NCI-H2196 (cell line): ENCODE measurements around the gene GGT6.
"Not testable (repeated sequence)": the region's sequence is repeated elsewhere in the genome, so short reads cannot be mapped to it uniquely, and the experiment has no call there.

Experiments used
- DNase-seq: peaks from one replicate; lab custom pipeline; 2025; ENCODE audit not compliant: unreplicated experiment; lab: John Stamatoyannopoulos, UW

The GGT6 gene

DNA sequence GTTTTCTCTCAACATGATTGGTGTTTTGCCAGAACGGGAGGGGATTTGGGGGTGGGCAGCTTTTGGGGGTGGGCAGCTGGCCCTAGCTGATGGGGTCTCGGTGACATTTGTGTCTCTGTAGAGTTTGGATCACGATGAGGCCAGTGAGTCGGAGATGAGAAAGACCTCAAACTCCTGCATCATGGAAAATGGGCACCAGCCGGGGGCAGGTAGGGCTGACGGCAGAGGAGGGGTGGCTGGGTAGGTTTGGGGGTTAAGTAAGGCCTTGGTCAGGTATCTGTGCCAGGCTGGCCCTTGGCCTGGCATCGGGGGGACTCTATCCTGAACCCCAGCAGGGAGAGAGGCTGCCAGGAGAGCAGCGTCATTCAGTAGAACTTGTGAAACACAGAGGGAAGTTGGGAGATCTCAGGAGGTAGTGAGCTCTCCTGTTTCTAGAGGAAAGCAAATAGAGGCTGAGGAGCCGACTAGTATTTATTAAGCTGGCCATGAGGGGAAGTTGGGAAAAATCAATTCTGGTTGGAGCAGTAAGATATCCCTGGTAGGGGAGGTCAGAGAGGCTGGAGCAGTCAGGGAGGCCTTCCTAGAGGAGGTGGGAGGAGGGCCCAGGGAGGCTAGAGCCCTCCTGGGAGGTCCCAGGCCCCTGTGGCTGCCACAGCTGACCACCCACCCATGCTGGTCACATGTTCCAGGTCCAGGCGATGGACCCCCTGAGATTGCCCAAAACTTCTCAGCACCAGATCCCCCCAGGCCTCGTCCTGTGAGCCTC lies 32.0 kb upstream of the GGT6 start:
- DNase-seq: no peak

DNA sequence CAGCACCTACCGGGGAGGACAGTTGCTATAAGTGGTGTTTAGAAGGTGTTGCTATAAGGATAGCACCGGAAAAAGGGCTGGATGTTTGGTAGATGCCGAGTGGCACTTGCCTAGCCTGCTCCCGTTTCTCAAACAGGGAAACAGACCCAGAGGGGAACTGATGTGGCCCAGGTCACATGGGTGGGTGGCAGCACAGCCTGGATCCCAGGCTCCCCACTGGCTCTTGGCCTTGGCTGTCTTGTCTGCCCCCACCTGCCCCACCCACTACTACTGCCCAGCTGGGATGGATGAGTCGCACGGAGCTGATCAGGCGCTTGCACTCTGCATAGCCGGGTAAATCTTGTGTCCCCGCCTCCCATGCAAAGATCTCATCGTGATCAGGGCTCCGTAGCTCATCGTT lies 31.2 kb upstream of the GGT6 start:
- DNase-seq: no peak

DNA sequence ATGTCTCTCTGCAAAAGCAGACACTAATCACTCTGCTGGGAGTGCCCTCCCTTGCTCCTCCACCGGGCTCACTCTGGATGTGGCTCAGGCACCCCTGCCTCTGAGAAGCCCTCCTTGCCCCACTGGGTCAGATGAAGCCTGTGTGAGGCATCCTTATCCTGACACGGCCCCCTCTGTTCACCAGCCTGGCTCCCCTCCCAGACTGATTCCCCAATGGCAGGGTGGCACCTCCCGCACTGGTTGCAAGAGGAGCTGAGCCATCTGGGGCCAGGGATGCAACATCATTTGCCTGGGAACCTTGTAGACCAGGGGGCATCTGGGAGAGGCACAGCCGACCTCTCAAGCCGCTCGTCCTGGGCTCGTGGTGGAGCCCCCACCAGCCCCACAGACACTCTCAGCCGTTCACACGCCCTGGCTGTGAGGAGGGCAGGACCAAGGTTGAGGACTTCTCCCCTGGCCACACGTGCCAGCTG lies 30.6 kb upstream of the GGT6 start:
- DNase-seq: no peak

DNA sequence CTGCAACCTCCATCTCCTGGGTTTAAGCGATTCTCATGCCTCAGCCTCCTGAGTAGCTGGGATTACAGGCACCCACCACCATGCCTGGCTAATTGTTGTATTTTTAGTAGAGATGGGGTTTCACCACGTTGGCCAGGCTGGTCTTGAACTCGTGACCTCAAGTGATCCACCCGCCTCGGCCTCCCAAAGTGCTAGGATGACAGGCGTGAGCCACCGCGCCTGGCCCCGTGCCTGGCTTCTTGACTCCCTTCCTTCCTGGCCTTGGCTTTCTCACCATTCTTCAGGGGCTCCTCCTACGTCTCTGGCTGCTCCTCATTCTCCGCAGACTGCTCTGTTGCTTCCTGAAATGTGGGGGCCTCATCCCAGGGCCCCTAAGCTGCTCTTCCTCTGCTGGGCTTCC lies 29.7 kb upstream of the GGT6 start:
- DNase-seq: not testable (repeated sequence)

DNA sequence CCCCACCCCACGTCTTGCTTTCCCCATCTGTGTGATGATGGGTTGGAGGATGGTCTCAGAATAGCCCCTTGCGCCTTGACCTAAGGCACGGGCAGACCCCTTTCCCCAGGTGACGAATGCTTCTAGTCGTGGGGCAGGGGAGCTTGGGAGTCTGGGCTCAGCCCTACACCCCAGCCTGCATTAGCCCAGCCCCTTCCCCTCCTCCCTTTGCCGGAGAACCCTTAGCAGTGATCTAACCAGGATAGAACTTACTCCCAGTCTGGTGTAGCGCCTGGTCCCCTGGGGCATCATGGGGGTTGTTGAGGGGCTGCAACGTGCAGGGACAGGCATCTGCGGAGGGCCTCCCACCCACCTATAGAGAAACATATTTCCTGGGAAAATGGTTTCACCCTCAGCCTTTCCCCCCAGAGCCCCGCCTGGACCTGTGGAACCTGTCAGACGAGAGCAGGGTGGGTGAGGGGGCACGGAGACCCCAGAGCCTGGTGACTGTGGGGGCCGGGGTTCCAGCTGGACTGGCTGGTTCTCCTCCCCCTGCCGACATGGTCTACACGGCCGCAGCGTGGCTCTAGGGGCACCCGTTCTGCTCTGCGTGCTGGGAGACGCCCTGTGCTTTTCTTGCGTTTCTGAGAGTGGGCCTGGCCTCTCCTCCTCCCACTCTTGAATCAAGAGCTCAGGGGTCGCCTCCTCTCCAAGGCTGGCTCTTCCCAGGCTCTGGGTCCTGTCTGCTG lies 28.7 kb upstream of the GGT6 start:
- no peak for DNase-seq

DNA sequence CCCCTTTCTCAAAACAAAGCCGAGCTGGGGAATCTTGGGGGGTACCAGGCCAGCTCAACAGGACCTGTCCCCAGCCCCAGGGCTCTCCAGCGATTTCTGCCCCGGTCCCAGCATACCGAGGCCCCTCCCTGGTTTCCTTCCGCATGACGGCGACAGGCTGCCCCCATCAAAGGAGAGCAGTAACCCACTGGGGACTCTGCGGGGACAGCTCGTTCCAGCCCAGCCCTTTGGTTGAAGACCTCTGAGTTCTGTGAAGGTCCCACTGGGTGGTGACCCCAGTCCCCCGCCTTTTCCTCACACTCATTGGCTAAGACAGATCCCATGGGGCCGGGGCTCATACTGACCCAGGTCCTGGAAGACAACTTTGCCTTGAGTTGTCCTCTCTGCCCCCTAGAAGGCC lies 28.0 kb upstream of the GGT6 start:
- DNase-seq: no peak

DNA sequence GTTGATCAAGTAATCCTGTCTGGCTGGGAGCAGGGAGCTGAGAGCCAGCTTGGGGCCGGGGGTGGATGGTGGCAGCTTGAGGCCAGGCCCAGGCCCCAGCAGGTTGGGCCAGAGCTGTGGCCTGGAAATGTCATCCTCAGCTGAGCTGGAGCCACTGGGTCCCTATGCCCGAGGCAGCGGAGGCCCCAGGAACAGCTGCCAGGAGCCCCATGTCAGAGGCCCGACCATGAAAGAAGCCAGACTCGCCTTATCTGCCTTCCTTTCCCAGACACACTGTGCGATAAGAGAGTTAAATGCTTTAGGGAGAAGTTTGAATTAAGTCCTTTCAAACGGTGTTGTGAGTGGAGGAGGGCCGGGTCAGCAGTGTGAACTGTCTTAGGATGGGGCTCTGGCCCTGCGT lies 27.4 kb upstream of the GGT6 start:
- DNase-seq: no peak

DNA sequence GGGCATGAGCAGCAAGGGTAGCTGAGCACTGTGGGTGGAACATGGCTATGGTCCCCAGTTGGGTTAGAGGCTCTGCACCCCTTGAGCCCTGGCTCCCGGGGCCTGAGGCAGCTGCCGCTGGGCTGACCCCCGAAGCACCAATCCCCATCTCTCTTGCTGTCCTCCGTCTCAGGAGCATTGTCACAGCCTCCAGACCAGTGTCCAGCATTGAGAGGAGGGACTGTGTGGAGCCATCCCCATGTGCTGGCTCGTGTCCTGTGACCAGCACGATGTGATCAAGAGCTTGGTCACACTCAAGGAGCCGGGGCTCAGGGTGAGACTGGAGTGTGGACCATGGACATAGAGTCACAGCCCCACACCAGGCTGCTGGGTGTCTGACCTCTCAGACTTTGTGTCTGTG lies 26.8 kb upstream of the GGT6 start:
- DNase-seq: no peak

DNA sequence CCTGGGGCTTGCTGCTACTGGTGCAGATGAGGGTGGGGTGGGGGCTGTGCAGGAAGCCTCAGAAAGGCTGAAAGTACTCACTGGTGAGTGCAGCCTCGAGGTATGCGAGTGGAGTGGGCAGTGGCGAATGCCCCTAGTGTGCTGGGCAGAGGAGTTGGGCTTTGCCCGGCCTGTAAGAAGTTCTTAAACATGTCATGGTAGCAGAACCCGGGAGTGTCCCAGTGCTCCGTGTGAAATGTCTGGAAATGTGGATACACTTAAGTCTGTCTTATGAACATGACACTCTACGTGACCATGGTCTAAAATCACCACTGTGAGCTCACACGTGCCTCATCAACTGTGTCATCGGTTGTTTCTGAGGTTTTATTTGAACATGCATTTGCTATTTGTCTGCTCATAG lies 25.7 kb upstream of the GGT6 start:
- DNase-seq: no peak

DNA sequence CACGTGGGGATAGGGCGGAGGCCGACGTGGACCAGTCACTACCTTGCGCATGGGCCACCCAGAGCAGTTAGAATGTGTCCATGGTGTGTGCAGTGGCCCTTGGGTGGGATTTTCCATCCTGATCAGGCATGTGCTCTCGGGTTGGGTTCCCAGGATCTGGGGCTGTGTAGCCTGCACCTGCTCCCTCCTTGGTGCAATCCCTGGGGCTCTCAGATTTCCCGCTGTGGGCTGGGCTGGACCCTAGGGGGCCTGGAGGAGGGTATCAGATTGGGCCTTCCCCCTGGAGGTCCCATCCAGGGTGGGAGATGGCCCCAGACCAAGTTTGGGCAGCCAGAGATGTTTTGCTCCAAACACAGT lies 25.2 kb upstream of the GGT6 start:
- DNase-seq: no peak

DNA sequence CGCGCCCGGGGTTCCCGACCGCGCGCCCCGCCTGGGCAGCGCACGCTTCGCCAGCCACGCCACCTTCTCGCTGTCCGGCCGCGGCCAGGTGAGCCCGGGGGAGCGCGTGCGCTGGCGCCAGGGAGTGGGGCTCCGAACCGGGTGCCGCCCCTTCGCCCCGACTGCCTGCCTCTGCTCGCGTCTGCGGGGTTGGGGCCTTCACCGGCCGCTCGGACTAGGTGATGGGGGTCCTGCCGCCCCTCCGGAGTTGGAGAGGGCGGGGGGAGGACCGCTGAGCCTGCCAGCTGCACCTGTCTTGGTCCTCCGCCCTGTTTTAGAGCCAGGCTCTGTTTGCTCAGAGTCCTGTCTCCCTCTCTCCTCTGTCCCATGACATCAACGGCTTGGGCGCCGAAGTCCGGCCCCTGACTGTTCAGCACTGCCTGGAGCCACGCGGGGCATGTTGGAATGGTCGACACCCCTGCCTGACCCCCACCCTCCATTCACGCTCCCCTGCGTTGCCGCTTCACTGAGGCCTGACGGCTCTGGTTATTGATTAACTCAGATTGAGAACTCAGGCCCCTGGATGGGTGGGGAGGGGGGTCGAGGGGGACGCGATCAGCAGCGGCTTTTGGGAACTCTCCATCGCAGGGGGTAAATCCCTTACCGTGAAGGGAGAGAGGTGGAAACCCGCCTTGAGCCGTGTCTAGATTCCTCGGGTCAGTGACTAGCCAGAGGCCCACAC lies 24.7 kb upstream of the GGT6 start:
- no peak for DNase-seq

DNA sequence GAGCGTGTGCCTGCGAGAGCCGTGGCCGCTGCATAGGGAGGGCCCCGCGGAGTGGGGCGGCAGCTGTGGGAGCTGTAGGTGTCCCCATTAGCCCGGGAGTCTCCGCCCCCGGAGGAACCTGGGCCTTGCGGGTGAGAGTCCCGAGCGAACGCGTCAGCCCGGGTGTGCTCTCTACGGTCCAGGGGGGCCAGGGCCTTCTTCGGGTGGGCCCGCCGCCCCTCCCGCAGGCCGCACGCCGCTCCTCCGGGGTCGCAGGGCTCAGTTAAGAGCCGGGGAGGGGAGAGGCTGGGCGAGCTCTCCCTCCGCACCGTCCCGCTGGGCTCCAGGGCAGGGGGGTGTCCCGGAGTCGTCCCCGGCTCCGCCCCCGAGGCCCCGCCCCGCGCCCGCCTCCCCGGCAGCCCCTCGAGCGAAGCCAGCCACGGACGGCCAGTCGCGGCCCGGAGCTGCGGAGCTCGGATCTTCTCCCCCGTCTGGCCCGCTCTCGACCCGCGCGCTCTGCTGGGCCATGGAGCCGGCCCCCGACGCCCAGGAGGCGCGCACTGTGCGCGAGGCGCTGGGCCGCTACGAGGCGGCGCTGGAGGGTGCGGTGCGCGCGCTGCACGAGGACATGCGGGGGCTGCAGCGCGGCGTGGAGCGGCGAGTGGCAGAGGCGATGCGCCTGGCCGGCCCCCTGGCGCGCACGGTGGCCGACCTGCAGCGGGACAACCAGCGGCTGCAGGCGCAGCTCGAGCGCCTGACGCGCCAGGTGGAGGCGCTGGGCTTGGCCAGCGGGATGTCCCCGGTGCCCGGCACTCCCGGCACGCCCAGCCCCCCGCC lies 23.9 kb upstream of the GGT6 start, which contains the start of gene SMTNL2:
SMTNL2 (plus strand) TSS at position 429 of the 816 bp plus-strand sequence; CDS start at position 506, 77 bp downstream.
- DNase-seq: no peak

DNA sequence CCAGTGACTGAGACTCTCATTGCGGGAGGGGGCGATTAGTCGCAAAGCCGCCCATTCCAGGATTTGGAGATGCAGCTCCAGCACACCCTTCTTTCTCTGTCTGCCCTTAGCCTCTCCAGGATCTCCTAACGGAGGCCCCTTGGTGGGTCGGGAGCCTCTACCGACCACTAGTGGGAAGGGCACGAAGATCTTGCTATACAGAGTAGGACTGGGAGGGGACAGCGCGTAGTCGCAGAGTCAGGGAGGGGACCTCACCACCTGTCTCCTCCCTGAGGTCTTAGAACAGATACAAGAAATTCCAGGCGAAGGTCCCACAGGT lies 23.4 kb upstream of the GGT6 start:
- no peak for DNase-seq

DNA sequence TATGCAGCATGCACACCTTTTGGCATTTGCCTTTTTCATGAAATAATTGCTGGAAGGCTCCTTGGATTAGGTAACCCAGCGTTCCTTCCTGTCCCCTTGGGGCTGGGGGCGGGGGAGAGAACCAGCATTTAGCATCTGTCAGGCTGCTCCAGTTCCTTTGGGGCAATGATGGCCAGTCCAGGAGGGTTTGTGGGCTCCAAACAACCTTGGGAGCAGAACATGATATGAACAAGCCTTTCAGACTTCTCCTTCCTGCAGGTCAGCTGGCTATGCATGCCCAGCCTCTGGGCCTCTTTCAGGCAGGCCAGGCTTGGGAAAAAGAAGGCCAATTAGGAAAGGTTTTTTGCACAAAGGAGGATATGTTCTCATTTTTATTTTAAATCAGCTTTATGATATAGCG lies 22.8 kb upstream of the GGT6 start:
- DNase-seq: no peak

DNA sequence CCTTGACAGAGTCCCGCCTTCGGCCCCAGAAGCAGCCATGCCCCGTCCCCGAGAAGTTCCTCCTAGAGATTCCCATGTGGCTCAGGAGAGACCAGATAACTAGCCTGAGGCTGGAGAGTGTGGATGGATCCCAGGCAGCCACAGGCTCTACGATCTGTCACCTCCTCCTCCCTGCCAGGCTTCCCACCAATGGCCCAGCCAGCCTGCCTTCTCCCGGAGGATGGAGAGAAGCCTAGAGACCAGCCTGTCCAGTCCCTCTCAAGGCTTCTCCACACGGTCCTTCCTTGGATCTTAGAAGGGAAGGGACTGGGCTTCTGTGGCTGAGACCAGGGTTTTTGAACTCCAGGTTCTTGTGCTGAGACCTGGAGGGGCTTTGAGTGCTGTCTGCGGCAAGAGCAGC lies 22.3 kb upstream of the GGT6 start:
- DNase-seq: no peak

DNA sequence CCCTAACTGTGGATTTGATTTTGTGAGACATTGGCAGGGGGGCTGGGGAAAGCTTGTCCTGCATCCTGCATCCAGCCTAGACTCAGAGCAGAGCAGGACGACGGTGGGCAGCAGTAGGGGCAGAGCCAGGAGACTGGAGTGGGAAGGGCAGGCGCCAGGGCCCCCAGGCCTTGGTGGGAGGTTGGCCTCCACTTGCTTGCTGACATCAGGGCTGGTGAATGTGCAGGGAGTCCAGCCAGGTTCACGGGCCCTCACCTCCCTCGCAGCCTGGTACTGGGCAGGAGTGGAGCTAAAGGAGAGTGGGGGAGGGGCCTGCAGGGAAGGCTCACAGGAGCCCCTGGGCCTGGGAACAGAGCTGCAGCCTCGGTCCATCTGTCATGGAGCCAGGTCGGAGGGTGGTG lies 21.7 kb upstream of the GGT6 start:
- DNase-seq: no peak

DNA sequence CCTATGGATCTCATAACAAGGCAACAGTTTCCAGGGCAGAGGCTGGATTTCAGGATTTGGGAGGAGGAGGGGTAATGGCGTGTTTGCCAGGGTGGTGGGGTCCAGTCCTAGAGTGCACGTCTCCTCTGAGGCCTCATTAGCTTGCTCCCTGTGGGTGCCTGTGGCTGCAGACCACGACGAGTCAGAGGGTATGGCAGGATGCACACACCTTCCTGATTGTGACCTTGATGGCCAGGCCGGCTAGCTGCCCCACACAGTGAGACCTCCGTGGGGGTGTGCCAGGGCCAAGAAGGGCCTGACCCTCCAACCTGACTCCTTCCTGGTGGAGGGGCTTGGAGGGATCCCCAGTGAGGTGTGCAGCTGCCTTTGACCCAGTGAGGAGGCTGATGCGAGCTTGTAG lies 19.9 kb upstream of the GGT6 start:
- DNase-seq: no peak

DNA sequence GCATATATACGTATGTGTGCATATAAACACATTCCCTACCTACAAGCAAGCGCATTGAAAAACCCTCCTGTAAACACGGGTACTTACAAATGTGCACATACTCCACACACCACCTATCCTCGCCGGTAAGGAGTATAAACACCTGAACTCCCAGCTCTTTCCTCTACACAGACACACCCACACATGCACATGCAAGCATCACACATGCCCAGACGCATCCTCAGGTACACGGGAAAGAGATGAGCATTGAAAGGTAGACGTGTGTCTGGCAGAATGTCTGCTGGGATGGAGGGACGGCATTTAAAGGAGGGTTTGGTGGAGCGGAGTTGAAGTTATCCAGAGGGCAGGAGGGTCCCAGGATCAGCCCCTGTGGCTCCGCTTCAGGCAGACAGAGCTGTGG lies 19.3 kb upstream of the GGT6 start:
- no peak for DNase-seq

DNA sequence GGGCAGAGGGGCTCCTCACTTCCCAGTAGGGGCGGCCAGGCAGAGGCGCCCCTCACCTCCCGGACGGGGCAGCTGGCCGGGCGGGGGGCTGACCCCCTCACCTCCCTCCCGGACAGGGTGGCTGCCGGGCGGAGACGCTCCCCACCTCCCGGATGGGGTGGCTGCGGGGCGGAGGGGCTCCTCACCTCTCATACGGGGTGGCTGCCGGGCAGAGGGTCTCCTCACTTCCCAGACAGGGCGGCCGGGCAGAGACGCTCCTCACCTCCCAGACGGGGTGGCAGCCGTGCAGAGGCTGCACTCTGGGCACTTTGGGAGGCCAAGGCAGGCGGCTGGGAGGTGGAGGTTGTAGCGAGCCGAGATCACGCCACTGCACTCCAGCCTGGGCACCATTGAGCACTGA lies 18.0 kb upstream of the GGT6 start:
- not testable (repeated sequence) for DNase-seq

DNA sequence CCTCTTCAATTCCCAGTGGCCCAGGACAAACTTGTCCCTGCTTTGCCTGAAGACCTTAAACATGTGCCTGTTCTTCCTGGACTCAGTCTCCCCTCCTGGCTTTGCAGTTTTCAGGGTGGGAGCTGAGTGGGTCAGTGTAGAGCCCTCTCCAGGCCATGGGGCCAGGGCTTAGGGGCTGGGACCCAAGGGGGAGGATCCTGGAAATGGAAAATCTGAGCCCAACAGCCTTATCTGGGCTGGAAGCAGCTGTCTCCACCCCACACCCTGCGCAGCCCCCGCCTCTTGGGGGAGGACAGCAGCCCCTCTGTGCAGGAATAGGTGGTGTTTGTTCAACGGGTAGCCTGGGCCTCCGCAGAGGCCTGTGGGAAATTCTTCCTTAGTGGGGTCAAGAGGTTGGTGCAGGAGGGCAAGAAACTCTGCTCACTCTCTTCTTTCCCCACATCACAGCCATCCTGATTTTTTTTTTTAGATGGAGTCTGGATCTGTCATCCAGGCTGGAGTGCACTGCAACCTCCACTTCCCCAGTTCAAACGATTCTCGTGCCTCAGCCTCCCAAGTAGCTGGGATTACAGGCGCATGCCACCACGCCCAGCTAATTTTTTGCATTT lies 17.1 kb upstream of the GGT6 start:
- no peak for DNase-seq
